SH-SY5Y (cell line): ENCODE measurements around the gene NUP98.

Source experiments
- GATA2 ChIP-seq: IDR thresholded peaks from 2 replicates; pipeline ENCODE4 v1.6.1; 2011; ENCODE audit warnings: mild to moderate bottlenecking, low read depth, low read length
- GATA3 ChIP-seq: IDR thresholded peaks from 2 replicates; pipeline ENCODE4 v1.6.1; 2011; ENCODE audit warnings: low read depth, mild to moderate bottlenecking, low read length, moderate library complexity

GRCh38 chr11:3799873-3800272 lies 2.5 kb upstream of the NUP98 start:
- TF ChIP-seq GATA2 (no peak), GATA3 (no peak)
